PFSK-1 (cell line): ENCODE measurements around the gene FKBP1B.

Experiments used
- FOXP2 ChIP-seq: optimal IDR thresholded peaks from 2 replicates; pipeline ENCODE3; 2011; ENCODE audit warnings: borderline replicate concordance, control low read depth, inconsistent platforms; ENCODE audit not compliant: insufficient read depth; ENCODE audit errors: extremely low read length, extremely low read depth
- POLR2AphosphoS5 ChIP-seq: IDR thresholded peaks from 2 replicates; pipeline ENCODE4 v1.6.1; 2012; ENCODE audit warnings: low read depth, mild to moderate bottlenecking, control low read depth, low read length, moderate library complexity
- REST ChIP-seq, 2 experiments: IDR thresholded peaks; 2 replicates each; pipeline versions ENCODE4 v1.6.1 to v1.8.0; 2011 to 2012; ENCODE audit warnings: low read depth in 2 of 2, low read length in 2 of 2, control low read depth in 1 of 2, inconsistent platforms in 1 of 2, mild to moderate bottlenecking in 1 of 2, moderate library complexity in 1 of 2; ENCODE audit not compliant: insufficient read depth in 1 of 2
- SIN3A ChIP-seq: IDR thresholded peaks from 2 replicates; pipeline ENCODE4 v1.6.1; 2012; ENCODE audit warnings: mild to moderate bottlenecking, low read length, moderate library complexity, borderline replicate concordance; ENCODE audit not compliant: insufficient read depth
- TAF1 ChIP-seq: IDR thresholded peaks from 2 replicates; pipeline ENCODE4 v1.6.1; 2012; ENCODE audit warnings: low read length, control low read depth, borderline replicate concordance; ENCODE audit not compliant: insufficient read depth

GRCh38 chr2:24024996-24025663 is 24.4 kb upstream of the FKBP1B start:
- TF ChIP-seq POLR2AphosphoS5 (no peak), TAF1 (no peak), SIN3A (no peak), REST (IDR thresholded peaks at IDR 0.05; ENCODE audit: insufficient read depth in 1 of 2, low read depth in 2 of 2, low read length in 2 of 2) (no peak), FOXP2 (no peak)
